ENCODE results near the gene ITIH1. TPM values are rescaled to one million over a fixed set of nuclear protein-coding genes. Genes with fewer than 3 reads are reported as not detected.
A peak's percentile ranks its signal among the peaks of the same experiment; 100 is the strongest.

Gene ITIH1
- total RNA-seq, 1 experiment from 2014 or later = 0.26 TPM

GRCh38 chr3:52791366-52791765 lies 14.0 kb downstream of the ITIH1 start (continued):
- TF ChIP-seq FOXP4 (CRISPR knock-in tag; IDR thresholded peaks at IDR 0.05) = no peak
- no peak for TF ChIP-seq NR3C1 (CRISPR knock-in tag; conservative IDR thresholded peaks at IDR 0.05; ENCODE audit: low read depth)
- no peak for TF ChIP-seq JUN (CRISPR knock-in tag; IDR thresholded peaks at IDR 0.05)
- TF ChIP-seq JAZF1 (CRISPR knock-in tag; IDR thresholded peaks at IDR 0.05) = no peak

DNA sequence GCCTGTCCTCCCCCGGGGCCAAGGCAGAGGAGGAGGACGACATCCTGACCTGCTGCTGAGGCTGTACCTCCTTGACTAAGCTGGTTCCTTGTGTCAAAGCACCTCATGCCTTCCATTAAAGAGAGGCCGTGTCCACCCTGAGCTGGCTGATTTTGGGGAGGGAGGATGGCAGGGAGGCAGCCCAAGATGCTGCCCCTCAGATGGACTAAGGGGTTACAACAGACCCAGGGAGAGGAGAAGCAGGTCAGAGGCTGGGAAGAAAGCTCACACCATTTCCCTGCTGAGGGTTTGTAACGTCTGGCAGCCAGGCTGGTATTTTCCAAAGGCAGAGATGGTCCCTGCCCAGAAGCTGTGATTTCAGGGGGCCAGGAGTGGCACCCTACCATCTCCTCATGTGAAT lies 14.5 kb downstream of the ITIH1 start:
- ChIA-PET CTCF (interaction anchor here (0.6 to 5.5 kb wide), 39 partner anchors 8 to 281 kb away, joined by 3 to 96 read pairs (median 6); partner anchors contain the start of genes ITIH1, ITIH4, NEK4 and UQCC5), POLR2A (no interaction called here)
- H3K4me1 Mint-ChIP-seq = no peaks in the 10 kb centered on the region
- no peak overlapping the region for H3K27ac Mint-ChIP-seq
- H3K9me3 Mint-ChIP-seq = no peaks in the 10 kb centered on the region
- ATAC-seq (no peak), DNase-seq (ENCODE audit: low spot score) (no peak)
- no peaks in the 10 kb centered on the region for H3K36me3 Mint-ChIP-seq
- H3K4me3 Mint-ChIP-seq = no peak overlapping the region
- H3K27me3 Mint-ChIP-seq (ENCODE audit: low read depth) = no peaks in the 10 kb centered on the region
- TF ChIP-seq, protein P1, sequence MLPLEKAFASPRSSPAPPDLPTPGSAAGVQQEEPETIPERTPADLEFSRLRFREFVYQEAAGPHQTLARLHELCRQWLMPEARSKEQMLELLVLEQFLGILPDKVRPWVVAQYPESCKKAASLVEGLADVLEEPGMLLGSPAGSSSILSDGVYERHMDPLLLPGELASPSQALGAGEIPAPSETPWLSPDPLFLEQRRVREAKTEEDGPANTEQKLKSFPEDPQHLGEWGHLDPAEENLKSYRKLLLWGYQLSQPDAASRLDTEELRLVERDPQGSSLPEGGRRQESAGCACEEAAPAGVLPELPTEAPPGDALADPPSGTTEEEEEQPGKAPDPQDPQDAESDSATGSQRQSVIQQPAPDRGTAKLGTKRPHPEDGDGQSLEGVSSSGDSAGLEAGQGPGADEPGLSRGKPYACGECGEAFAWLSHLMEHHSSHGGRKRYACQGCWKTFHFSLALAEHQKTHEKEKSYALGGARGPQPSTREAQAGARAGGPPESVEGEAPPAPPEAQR (CRISPR knock-in tag; IDR thresholded peaks at IDR 0.05) = no peak
- TF ChIP-seq AFF4 (CRISPR knock-in tag; IDR thresholded peaks at IDR 0.05; ENCODE audit: borderline replicate concordance) (no peak), SMAD4 (CRISPR knock-in tag; IDR thresholded peaks at IDR 0.05) (no peak), NR2C2 (CRISPR knock-in tag; IDR thresholded peaks at IDR 0.05) (no peak), GTF2I (CRISPR knock-in tag; conservative IDR thresholded peaks at IDR 0.05) (no peak)
- TF ChIP-seq, protein P2, sequence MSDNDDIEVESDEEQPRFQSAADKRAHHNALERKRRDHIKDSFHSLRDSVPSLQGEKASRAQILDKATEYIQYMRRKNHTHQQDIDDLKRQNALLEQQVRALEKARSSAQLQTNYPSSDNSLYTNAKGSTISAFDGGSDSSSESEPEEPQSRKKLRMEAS (CRISPR knock-in tag; IDR thresholded peaks at IDR 0.05) = no peak
- TF ChIP-seq, protein P3, sequence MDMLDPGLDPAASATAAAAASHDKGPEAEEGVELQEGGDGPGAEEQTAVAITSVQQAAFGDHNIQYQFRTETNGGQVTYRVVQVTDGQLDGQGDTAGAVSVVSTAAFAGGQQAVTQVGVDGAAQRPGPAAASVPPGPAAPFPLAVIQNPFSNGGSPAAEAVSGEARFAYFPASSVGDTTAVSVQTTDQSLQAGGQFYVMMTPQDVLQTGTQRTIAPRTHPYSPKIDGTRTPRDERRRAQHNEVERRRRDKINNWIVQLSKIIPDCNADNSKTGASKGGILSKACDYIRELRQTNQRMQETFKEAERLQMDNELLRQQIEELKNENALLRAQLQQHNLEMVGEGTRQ (CRISPR knock-in tag; IDR thresholded peaks at IDR 0.05) = no peak

- TF ChIP-seq, protein P4, sequence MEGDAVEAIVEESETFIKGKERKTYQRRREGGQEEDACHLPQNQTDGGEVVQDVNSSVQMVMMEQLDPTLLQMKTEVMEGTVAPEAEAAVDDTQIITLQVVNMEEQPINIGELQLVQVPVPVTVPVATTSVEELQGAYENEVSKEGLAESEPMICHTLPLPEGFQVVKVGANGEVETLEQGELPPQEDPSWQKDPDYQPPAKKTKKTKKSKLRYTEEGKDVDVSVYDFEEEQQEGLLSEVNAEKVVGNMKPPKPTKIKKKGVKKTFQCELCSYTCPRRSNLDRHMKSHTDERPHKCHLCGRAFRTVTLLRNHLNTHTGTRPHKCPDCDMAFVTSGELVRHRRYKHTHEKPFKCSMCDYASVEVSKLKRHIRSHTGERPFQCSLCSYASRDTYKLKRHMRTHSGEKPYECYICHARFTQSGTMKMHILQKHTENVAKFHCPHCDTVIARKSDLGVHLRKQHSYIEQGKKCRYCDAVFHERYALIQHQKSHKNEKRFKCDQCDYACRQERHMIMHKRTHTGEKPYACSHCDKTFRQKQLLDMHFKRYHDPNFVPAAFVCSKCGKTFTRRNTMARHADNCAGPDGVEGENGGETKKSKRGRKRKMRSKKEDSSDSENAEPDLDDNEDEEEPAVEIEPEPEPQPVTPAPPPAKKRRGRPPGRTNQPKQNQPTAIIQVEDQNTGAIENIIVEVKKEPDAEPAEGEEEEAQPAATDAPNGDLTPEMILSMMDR (IDR thresholded peaks at IDR 0.05) = peak; percentile 21; the same call in 1 of the 2 replicates
- TF ChIP-seq, protein P2 (CRISPR knock-in tag; IDR thresholded peaks at IDR 0.05) = 0 out of 2 replicates have a peak, but pooled peaks have one; percentile 17
- TF ChIP-seq RELA (CRISPR knock-in tag; IDR thresholded peaks at IDR 0.05; ENCODE audit: borderline replicate concordance) = no peak
- Mint-ChIP-seq H3K27ac (no peak overlapping the region), H3K36me3 (no peaks in the 10 kb centered on the region), H3K4me1 (no peaks in the 10 kb centered on the region), H3K4me3 (no peak overlapping the region), H3K9me3 (no peaks in the 10 kb centered on the region), H3K27me3 (ENCODE audit: low read depth) (no peaks in the 10 kb centered on the region)
- peak; percentile 63 for DNase-seq (ENCODE audit: low spot score)
- ATAC-seq = peak; percentile 85
- CTCF ChIA-PET = interaction anchor here (0.6 to 5.5 kb wide), 47 partner anchors 8 to 495 kb away, joined by 3 to 96 read pairs (median 5); partner anchors contain the start of genes ITIH1, ITIH4, NEK4 and UQCC5
- POLR2A ChIA-PET = no interaction called here
Observed at GRCh38 chr3:52792413-52792812, 15.0 kb downstream of the ITIH1 start.

Data from WTC11 (cell line).